HG02884 (cell line): Measurements from ENCODE around the gene MAP3K1.
"Not testable (repeated sequence)": the region's sequence is repeated elsewhere in the genome, so short reads cannot be mapped to it uniquely, and the experiment has no call there.

Source experiments
- ATAC-seq: cut with Tn5 transposase; IDR thresholded peaks from one replicate; pipeline ENCODE4 v1.9.1; 2021; ENCODE audit warnings: mild to moderate bottlenecking, moderate library complexity; ENCODE audit not compliant: unreplicated experiment

MAP3K1 gene

DNA sequence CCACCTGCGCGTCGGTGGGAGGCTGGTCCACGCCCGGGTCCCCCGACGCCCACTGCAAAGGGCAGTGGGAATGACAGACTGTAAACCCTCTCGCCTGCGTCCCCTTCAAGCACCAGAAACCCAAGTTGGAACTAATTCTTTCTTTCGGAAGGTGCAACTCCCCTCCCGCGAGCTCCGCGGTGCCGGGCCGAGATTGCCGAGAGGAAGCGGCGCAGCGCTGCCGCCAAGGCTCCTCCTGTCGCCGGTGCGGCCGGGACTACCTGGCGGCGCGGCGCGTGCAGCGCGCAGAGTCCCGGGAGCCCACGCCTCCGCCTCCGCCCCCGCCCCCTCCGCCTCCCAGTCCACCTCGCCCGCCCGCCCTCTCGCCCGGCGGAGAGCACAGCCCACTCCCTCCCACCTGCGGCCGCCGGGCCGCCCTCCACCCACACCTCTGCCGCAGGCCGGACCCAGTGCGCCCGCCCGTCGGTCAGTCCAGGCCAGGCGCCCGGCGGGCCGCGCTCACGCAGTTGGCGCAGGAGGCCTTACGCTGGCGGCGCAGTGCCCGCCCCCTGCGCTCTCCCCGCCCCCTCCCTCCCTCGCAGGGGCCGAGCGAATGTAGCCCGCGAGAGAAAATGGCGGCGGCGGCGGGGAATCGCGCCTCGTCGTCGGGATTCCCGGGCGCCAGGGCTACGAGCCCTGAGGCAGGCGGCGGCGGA lies at the start of gene MAP3K1:
MAP3K1 (plus strand) TSS at position 587 of the 695 bp plus-strand sequence; CDS start at position 612, 25 bp downstream.
- ATAC-seq: peak; percentile 44

DNA sequence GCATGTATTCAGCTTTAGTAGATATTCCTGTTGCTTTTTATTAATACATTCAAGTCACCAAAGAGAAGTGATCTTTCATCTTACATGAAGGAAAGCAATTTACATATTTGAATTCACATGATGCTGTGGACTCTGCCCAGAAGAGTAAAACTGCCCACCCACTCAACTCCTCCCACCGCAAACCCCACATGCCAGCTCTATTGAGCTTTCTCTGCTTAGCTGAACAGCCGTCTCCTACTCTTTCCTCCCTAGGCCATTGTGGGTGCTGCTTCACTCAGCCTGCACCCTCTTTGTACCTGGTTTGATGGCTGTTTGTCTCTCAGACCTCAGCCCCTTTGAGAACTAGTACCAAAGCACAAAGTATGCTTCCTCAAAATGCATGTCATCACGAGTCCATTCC lies 48.4 kb upstream of the MAP3K1 start:
- ATAC-seq: no peak

DNA sequence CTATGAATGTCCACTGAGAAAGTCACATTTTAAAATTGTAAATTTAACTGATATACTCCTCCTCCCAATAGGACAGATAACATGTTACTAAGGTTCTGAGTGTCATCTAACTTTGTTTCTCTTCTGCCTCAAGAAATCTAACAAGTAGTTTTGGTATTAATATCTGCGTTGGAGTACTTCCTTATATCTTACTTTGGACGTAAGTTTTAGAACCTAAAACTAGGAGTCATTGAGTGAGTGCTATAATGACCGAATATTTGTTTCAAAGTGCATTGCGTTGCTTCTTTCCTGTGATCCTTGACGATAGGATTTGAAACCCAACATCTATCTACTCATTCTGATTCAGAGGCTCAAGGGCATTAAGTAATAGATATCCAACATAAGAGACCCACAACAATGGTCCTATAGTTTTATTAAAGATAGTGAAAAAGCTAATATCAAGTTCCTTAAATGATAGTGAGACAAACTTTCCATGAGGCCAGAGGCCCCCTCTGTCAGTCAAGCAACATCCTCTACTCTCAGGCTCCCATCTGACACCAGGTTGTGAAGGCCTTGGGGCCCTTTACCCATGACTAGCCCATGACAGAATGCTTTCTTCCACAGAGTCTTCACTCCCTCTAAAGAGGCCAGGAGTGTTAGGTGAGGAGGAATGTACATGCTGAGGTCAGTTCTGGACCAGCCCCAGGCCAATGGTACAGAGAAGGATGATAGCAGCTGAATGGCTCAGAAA lies 45.3 kb upstream of the MAP3K1 start:
- no peak for ATAC-seq

DNA sequence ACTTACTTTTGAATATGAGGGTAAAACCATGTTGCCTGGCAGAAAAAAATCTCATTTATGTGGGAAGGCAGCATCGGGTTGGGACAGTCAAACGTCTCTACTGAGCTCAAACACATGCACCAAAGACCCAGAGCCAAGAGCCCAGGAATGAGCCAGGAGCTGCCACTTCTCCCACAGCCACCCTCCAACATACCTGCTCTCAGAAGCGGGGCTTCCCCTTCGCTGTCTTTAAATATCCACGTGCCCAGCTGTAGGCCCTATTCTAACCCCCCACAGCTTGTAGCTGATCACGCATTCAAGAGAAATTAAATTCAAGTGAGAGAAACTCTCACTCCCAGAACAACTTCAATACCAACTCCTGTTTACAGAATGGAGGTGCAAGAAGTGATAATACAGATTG lies 42.6 kb upstream of the MAP3K1 start:
- ATAC-seq: no peak

DNA sequence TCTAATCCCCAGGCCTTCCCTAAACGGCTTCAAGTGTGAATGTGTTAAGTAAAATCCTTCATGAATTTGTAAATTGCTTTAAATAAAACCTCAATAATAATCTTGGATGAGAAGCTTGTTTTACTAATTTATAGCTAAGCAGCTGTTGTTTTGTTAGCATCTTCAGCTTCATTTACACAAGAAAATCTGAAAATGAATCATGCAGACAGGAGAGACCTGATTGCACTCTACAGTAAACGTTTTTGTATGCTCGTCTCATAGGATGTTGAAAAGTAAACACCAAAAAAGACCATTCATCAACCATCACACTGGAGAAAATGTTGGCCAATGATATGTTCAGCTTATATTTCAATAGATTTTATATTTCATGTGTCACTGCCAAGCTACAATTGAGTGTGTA lies 40.4 kb upstream of the MAP3K1 start:
- no peak for ATAC-seq

DNA sequence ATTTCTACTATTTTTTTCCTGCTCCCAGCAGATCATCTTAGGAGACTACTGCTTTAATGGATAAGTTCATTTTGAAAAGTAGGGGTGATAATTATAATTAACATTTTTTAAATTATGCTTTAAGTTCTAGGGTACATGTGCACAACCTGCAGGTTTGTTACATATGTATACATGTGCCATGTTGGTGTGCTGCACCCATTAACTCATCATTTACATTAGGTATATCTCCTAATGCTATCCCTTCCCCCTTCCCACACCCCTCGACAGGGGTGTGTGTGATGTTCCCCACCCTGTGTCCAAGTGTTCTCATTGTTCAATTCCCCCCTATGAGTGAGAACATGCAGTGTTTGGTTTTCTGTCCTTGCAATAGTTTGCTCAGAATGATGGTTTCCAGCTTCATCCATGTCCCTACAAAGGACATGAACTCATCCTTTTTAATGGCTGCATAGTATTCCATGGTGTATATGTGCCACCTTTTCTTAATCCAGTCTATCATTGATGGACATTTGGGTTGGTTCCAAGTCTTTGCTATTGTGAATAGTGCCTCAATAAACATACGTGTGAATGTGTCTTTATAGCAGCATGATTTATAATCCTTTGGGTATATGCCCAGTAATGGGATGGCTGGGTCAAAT lies 39.0 kb upstream of the MAP3K1 start:
- not testable (repeated sequence) for ATAC-seq

DNA sequence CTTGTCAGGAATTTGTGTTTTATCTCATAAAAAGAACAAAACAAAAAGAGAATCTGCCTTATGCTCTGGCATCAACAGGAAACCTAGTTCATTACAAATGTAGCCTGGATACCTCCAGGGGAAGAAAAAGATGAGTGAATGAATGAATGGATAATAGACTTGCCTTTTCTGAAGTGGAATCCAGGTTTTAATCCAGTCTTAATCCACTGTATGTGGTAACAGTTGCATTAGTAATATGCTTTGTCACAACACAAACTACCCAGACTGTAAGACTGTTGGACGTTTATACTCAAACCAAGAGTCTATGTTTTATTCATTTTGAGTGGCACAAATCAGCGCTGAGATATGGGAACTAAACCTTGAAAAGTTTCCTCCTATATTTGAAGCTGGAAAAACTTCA lies 32.1 kb upstream of the MAP3K1 start:
- ATAC-seq: no peak

DNA sequence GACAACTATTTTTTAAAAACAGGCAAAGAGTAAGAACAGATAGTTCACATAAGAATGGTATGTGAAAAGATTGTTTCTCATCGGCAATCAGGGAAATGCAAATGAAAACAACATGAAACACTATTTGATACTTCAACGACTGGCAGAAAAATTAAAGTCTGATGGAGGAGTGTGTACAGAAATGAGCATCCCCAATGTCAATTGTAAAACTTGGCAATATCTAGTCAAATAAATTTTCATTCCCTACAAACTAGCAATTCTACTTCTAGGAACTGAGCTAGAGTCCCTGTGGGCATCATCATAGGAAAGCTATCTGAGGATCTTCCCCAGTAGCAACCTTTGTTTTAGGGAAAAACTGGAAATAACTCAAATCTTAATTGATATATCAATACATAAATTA lies 29.0 kb upstream of the MAP3K1 start:
- no peak for ATAC-seq

DNA sequence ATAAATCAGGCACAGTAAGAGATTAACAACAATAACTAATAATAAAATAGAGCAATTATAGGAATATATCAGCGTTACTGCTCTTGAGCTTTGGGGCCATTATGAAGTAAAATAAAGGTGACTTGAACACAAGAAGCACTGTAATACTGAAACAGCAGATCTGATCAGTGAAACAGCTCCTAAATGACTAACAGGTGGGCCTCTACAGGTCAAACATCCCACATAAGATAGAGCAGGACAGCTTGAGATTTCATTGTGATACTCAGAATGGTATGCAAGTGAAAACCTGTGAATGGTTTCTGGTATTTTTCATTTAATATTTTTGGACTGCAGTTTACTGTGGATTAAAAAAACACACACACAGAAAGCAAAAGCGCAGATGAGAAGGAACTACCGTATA lies 24.0 kb upstream of the MAP3K1 start:
- peak; percentile 97 for ATAC-seq

DNA sequence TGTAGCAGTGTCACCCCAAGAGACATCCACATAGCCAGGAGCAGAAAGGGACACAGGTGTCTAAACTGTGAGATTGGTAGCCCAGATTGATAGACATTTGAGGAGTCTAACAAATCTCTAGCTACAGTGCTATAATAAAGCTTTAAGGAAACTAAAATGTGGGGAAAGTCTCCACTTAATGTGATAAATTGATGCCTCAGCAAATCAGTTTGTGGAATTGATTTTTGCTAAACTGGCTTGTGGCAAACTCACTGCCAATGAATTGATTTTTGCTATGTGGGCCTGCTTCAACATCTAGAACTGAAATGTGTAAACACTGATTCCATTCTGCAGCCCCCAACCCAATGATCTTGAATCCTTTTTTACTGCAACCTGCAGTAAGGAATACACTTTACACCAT lies 16.8 kb upstream of the MAP3K1 start:
- no peak for ATAC-seq

DNA sequence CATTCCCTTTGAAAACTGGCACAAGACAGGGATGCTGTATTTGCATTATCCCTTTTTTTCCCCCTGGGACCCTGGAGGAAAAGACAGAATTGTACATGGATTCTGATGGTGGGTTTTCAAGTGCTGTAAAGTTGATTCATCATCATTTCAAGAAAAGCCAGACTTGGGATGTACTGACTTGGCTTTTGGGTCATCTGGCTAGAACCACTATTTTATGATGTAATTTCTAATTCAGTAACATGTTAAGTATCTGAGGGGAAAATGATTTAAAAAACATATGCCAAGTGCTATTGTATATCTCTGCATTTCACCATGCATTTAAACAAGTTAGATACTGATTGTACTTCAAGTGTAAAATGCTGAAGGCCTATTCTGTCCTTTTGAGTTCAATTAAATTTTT lies 15.2 kb upstream of the MAP3K1 start:
- ATAC-seq: no peak

DNA sequence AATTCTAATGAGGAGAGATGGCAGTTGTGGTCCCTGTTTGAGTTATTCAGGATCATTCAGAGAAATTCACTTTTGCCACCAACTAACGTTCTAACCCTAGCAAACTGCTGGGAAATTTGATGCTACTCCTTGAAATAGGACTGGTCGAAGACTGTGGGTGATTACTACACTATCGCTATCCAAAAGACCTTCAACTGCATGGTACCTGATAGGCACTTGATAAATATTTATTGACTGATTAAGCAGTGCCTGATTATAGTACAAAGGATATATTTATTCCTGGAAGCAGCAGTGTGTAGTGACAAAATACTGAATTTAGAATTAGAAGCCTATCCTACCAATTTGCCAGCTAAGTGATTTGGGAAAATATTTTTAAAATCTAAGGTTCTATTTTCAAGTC lies 14.1 kb upstream of the MAP3K1 start:
- ATAC-seq: no peak

DNA sequence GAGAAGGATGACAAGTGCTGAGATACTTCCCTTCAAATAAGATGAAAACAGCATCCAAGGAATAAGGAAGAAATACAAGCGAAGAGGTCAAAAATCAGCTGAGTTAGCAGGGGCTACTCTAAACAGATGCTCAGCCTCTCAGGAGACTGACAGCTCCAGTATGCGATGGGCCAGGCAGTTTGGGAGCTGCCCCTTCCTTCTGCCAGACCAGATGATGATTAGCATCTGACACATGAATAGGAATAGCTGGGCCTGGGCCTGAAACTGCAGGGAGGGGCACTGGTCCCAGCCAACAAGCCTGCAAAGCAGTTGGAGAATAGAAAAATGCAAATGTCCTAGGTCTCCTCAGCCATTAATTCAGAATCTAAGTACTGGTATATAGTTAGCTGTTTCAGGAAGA lies 13.1 kb upstream of the MAP3K1 start:
- ATAC-seq: no peak

DNA sequence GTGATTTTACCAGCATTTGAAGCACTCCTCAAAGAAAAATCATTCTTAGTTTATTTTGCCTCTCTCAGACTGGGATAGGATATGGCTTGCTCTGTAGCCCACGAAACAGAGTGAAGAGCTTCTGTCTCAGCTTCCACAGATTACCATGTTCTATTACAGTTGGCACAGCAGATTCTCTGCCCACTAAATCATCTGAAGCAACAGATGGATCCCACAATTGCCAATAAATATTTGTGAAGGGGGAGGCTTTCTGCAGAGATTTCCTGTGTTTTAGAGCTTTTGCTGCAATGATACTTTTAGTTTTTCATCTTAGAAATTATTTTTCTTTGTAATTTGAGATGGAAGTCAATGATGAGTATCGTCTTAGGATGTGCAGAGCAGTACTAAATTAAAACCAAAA lies 12.3 kb upstream of the MAP3K1 start:
- ATAC-seq: no peak

DNA sequence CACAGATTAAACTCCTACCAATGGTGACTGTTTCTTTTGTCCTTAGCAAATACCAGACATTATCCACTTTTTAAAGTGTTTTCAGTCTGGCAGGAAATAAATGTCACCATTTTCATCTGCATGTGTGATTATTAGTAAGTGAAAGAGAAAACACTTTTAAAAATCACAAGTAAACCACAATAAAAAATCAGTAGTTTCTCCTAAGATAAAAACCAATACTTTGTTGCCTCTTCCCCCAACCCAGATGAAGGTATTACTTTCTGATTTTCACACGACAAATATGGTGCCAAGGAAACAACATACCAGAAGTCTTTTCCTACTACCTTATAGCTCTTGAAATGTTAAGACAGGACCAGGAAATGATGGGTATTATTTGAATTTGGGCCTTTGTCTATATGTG lies 11.5 kb upstream of the MAP3K1 start:
- ATAC-seq: no peak

DNA sequence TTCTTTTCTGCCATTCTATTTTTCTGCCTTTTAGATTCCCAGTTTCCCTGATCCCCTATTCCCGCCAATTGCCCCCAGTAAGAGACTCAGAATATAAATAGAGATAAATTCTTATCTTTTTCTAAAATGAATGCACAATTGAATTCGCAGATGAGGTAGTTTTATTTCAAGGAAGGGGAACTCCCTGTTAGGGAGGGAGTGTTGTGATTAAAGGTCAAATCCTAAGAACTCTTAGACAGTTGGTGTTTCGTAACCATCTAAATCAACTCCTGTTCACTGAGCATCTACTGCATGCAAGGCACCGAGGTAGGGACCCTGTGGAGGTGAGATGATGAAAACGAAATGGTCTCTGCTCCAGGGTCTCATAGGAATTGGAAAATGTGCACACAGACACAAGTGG lies 7.7 kb upstream of the MAP3K1 start:
- ATAC-seq: no peak

DNA sequence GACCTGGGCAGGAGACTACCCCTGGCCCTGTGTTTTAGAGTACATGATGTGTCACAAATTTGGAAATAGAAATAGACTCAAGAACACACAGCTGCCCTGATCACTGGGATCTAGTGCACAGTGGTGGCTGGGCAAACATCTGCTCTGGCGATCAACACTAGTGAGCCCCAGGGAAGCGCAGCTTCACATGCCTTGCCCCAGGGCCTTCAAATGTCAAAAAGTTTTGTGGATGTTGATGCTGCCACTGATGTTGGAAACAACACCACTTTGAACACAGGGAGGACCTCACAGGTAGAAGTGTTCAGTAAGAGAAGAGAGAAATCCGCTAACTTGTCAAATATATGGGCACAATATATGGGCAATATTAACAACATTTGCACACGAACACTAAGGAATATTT lies 7.1 kb upstream of the MAP3K1 start:
- ATAC-seq: no peak

DNA sequence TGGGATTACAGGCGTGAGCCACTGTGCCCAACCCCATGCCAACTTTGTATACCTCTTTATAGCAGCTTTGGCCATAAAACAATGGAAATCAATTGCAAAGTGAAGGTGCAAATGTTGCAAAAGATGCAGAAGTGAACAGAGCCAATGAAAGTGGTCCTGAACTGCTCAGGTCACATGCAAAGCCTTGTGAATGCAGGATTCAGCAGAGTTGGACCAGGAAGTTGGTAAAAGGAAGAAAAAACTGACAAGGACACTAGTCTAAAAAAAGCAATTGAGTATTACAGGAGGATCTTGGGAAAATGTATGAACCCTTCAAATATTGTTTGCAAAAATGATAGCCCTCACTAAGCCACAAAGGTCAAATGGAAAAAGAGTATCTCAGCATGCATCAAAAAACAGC lies 4.5 kb upstream of the MAP3K1 start:
- ATAC-seq: no peak

DNA sequence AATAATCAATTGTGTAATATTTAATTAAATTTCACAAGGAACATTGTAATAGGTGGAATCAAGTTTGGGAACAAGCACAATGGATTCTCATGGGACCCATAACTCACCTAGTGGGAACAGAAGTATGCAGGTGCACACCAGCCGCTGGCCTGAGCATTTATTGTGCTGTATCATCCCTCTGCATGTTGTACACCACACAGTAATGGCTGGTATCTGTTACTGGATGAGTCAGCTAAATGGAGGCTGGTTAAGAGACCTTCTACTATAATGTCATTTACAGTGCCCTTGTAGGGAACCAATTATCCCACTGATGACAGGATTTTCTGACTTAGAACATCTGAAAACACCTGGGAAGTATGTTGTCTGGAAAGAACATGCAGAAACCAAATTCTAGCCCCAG lies 3.2 kb upstream of the MAP3K1 start:
- ATAC-seq: no peak

DNA sequence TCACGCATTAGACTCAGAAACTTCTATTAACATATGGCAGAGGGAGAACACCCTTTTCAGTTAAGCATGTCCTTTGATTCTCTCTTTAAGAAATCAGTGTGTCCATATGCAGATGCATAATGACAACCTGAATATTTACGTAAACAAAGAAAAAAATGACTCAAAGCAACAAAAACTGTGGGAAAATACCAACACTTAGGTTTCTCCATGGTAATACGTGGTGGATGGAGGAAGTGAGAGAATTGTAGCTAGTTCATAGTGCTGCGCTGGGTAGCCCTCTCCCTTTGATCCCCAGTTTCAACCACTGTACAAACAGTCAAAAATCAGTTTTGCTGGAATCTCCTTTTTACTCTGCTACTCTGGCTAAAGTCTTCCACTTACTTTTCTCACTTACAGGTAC lies 2.0 kb upstream of the MAP3K1 start:
- no peak for ATAC-seq

DNA sequence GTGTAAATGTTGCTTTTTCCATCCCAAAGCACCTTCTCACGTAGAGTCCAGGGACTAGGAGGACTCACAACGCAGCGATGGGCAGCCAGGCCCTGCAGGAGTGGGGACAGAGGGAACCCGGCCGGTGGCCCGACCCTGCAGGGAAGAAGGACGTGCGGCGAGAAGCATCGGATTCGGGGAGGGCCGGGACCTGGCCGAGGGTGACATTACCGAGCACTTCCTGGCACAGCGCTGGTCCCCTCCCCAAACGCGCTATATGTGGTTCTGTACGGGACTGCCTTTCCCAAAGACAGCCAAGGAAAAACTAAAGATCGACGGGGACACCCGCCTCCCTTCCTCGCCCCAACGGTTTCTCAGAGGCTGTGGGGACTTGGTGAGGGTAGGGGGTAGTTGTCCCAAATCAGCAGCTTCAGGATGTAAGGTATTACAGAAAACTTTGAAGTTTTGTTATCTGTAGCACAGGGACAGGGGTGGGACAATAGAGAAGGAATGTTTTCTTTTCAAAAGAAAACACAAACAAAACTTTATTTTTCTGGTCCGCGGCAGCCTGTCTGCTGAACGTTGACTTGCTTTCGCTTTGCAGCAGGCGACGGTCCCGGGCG lies 887 bp upstream of the MAP3K1 start:
- ATAC-seq: no peak
